HepG2 (cell line): ENCODE results near the gene MUC6.

Experiments
- KDM3A ChIP-seq: IDR thresholded peaks from 2 replicates; pipeline ENCODE4 v1.6.1; 2018; ENCODE audit warnings: low read depth, missing compliant biosample characterization
- SMC3 ChIP-seq: IDR thresholded peaks from 2 replicates; pipeline ENCODE4 v1.6.1; 2011; ENCODE audit warnings: low read length, improper control_type of control experiment
- SP2 ChIP-seq: sonication (generic); formaldehyde crosslinking; IDR thresholded peaks from 2 replicates; pipeline ENCODE4 v1.5.1; 2020; ENCODE audit warnings: mild to moderate bottlenecking, missing genetic modification reagents
- ZKSCAN5 ChIP-seq: sonication (generic); formaldehyde crosslinking; IDR thresholded peaks from 2 replicates; pipeline ENCODE4 v1.5.1; 2020; ENCODE audit warnings: mild to moderate bottlenecking, missing genetic modification reagents
- ZMYM2 ChIP-seq: sonication (generic); formaldehyde crosslinking; IDR thresholded peaks from 2 replicates; pipeline ENCODE4 v1.8.0; 2022; ENCODE audit warnings: mild to moderate bottlenecking, missing genetic modification reagents
- ZNF274 ChIP-seq: sonication (generic); formaldehyde crosslinking; IDR thresholded peaks from 2 replicates; pipeline ENCODE4 v1.5.1; 2020; ENCODE audit warnings: mild to moderate bottlenecking, missing genetic modification reagents
- TF ChIP-seq, protein P1 (sequence below): sonication (generic); formaldehyde crosslinking; IDR thresholded peaks from 2 replicates; pipeline ENCODE4 v1.4.0; 2020; ENCODE audit warnings: mild to moderate bottlenecking, missing genetic modification reagents
- TF ChIP-seq, protein P2 (sequence below): sonication (generic); formaldehyde crosslinking; IDR thresholded peaks from 2 replicates; pipeline ENCODE4 v1.5.0; 2020; ENCODE audit warnings: mild to moderate bottlenecking, missing genetic modification reagents, moderate library complexity
- TF ChIP-seq, protein P3 (sequence below): sonication (generic); formaldehyde crosslinking; IDR thresholded peaks from 2 replicates; pipeline ENCODE4 v1.4.0; 2020; ENCODE audit warnings: missing genetic modification reagents, mild to moderate bottlenecking, borderline replicate concordance

DNA sequence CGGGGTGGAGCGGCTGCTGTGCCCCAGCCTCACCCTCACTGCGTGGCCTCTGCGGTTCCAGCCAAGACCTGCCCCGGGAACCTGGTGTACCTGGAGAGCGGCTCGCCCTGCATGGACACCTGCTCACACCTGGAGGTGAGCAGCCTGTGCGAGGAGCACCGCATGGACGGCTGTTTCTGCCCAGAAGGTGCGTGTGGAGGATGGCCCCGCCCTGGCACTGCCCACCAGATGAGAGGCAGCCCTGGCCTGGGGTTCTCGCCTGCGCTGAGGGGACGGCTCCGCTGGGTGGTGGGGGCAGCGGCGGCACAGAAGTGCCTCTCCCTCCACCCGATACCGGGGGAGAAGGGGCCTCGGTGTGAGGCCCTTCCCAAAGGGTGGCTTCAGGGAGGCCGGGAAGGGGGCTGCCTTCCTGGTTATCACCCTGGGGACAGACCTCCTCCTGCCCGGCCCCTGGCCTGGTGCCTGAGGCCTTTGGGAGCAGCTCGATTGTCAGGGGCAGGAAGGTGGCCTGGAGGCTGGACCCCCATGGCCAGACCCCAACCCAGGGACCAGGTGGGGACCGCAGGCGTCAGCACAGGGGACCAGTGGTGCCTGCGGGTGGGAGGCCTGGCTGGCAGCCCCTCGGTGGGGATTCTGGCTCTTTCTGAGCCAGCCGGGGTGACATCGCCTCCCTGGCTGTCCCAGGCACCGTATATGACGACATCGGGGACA lies 45.2 kb upstream of the MUC6 start:
- TF ChIP-seq ZMYM2 (no peak), SMC3 (no peak), SP2 (CRISPR knock-in tag) (no peak), ZNF274 (no peak), ZKSCAN5 (CRISPR knock-in tag) (no peak), KDM3A (CRISPR knock-in tag) (no peak)
- TF ChIP-seq, protein P1, sequence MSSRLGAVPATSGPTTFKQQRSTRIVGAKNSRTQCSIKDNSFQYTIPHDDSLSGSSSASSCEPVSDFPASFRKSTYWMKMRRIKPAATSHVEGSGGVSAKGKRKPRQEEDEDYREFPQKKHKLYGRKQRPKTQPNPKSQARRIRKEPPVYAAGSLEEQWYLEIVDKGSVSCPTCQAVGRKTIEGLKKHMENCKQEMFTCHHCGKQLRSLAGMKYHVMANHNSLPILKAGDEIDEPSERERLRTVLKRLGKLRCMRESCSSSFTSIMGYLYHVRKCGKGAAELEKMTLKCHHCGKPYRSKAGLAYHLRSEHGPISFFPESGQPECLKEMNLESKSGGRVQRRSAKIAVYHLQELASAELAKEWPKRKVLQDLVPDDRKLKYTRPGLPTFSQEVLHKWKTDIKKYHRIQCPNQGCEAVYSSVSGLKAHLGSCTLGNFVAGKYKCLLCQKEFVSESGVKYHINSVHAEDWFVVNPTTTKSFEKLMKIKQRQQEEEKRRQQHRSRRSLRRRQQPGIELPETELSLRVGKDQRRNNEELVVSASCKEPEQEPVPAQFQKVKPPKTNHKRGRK, result no peak
- TF ChIP-seq, protein P2, sequence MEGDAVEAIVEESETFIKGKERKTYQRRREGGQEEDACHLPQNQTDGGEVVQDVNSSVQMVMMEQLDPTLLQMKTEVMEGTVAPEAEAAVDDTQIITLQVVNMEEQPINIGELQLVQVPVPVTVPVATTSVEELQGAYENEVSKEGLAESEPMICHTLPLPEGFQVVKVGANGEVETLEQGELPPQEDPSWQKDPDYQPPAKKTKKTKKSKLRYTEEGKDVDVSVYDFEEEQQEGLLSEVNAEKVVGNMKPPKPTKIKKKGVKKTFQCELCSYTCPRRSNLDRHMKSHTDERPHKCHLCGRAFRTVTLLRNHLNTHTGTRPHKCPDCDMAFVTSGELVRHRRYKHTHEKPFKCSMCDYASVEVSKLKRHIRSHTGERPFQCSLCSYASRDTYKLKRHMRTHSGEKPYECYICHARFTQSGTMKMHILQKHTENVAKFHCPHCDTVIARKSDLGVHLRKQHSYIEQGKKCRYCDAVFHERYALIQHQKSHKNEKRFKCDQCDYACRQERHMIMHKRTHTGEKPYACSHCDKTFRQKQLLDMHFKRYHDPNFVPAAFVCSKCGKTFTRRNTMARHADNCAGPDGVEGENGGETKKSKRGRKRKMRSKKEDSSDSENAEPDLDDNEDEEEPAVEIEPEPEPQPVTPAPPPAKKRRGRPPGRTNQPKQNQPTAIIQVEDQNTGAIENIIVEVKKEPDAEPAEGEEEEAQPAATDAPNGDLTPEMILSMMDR (CRISPR knock-in tag), result no peak
- TF ChIP-seq, protein P3, sequence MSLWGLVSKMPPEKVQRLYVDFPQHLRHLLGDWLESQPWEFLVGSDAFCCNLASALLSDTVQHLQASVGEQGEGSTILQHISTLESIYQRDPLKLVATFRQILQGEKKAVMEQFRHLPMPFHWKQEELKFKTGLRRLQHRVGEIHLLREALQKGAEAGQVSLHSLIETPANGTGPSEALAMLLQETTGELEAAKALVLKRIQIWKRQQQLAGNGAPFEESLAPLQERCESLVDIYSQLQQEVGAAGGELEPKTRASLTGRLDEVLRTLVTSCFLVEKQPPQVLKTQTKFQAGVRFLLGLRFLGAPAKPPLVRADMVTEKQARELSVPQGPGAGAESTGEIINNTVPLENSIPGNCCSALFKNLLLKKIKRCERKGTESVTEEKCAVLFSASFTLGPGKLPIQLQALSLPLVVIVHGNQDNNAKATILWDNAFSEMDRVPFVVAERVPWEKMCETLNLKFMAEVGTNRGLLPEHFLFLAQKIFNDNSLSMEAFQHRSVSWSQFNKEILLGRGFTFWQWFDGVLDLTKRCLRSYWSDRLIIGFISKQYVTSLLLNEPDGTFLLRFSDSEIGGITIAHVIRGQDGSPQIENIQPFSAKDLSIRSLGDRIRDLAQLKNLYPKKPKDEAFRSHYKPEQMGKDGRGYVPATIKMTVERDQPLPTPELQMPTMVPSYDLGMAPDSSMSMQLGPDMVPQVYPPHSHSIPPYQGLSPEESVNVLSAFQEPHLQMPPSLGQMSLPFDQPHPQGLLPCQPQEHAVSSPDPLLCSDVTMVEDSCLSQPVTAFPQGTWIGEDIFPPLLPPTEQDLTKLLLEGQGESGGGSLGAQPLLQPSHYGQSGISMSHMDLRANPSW, result no peak
